Activated CD4-positive, CD25-positive, alpha-beta regulatory T cell treated with anti-CD3 and anti-CD28 coated beads, Interleukin-2, amount 50 U/mL, for 16 hours (primary cell): ENCODE measurements around the gene ETFRF1.

Experiments used
- DNase-seq: peaks from one replicate; pipeline ENCODE4 v3.0.0-alpha.2; 2020; ENCODE audit warnings: low read depth, low spot score

The ETFRF1 gene

DNA sequence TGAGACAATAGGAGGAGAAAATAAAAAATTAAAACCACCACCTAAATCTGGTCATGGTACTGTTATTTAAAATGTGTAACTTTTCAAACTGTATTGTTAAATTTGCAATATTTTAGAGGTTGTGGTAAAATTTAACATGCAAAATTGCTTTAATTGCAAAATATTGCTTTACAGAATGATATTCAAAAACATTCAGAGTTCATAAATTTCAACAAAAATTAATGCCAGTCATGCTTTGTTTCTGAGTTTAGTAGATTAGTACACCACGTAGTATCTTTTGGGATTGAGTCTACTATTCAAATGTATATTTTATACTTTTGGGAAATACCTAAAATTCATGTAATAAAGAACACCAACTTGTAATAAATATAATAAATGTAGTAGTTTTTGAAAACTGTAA, 18.3 kb downstream of the ETFRF1 start:
- no peak for DNase-seq

DNA sequence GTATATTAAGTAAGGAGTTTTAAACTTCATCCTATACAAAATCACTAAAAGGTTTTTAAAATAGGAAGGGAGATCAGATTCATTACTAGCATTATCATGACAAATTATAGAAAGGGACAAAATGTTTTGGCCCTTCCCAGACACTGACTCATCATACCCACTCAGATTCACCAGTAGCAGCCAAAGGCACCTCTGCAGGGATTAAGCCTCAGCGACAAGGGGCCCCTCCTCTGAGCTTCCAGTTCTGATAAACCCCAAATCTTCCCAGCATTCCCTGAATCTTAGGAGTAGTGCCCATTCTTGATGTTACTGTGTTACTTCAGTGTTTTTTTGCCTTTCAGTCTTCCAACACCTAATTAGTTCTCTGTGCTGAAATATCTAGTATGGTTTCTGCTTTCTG, 41.2 kb downstream of the ETFRF1 start:
- DNase-seq = no peak

DNA sequence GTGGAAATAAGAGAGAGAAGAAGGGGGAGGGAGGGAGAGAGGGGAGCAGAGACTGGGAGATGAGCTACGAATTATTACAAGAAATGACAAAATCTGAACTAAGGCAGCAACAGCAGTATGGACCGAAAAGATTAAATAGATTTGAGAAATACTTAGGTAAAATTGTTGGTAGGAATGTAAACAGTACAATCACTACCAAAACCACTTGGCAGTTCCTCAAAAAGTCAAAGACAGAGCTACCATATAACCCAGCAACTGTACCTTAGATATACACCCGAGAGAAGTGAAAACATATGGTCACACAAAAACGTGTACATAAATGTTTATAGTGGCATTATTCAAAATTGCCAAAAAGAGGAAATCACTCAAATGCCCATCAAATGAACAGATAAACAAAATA, 41.6 kb downstream of the ETFRF1 start:
- no peak for DNase-seq

DNA sequence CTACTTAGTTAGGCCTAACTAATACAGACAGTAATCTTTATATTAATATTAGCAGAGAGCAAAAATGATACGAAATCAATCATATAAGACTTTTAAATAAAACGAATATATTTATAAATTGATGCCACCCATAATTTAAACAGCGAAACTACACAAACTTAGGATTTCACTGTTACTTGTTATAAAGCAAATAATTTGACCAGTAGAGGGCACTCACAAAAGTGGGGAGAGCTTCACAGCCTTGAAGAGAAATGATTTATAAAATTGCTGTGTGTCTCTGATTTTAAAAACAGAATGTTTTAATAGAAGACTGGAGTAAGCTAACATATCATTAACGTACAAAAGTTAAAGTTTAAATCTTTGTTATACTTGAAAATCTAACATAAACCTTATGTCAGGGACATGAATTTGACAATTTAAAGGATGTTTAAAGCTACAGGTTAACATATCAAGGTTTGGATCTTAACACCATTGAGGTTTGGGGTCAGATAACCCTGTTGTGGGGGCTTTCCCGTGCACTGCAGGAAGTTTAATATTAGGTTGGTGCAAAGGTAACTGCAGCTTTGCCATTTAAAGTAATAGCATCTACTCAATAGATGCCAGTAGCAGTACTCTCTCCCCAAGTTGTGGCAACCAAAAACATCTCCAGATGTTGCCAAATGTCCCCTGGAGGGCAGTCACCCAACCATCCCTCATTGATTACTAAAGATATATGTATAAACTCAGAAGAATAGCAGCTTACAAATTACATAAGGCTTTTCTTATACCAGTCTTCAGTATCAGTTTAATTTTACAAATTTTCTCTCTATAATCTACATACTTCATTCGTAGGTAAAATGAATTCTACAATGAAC, 46.4 kb downstream of the ETFRF1 start:
- no peak for DNase-seq

DNA sequence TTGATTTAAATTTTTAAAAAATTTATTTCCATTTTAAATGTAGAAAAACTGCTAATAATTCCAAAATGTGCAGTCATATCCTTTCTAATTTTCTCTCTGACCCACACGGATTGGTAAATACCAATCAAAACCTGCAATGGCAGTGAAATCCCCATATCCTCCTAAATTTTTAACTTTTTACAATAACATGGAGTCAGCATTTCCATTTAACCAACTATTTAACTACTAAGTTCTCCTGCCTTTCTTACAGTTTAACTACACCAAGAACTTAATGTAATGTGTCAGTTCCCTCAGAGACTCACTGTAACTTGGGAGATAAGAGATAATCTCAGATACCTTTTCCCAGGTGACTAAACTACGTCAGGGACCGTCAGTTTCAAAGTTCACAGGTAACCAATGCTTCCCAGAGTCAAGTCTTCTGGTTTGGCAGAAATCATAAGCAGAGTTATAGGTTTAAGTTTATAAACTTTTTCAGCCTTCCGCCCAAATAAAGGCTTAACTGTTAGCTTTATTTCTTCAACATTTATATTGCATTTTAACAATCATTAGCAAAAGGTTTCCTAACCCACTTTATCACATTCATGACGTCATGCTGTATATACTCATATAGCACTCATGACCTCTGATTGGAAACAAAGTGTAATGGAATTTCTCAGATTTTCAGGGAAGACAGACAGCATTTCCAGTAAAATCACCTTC, 48.1 kb downstream of the ETFRF1 start:
- DNase-seq = no peak

DNA sequence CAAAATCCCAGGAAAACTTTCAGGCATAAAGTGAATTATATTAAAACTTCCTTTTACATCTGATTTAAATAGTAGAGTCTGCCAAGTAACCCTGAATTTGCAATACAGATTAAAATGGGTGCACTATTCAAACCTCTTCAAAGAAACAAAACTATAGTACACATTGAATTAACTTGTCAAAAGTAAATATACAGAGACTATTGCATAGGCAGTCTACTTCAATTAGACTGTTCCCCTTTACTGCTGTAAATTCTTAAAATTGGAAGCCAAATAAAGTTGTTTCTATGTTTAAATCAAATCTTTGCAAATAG, 48.6 kb downstream of the ETFRF1 start:
- no peak for DNase-seq

DNA sequence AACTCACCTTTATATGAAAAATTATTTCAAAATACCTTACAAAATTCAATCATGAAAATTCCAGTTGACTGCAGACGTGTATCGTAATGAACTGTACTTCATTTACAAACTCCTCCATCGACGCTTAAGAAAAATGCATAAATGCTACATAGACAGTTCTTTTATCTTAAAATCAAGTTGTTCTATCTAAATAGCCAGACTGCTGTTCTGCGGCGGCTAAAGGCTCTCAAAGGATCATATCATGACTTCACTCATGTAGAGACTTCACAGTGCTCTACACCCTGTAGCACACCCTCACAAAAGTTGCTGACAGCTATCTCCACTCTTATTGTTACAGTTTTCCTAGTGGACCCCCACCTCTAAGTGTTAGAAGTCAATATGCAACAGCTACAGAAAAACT, 50.5 kb downstream of the ETFRF1 start:
- DNase-seq = no peak

DNA sequence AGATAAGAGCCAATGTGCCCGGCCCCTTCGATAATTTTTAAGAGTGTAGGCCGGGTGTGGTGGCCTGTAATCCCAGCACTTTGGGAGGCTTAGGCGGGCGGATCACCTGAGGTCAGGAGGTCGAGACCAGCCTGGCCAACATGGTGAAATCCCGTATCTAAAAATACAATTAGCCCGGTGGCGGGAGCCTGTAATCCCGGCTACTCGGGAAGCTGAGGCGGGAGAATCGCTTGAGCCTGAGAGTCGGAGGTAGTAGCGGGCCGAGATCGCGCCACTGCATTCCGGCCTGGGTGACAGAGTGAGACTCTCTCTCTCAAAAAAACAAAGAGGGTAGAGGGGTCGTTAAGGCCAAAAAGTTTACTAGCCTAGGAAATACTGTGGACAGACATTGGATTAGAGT, 53.1 kb downstream of the ETFRF1 start:
- DNase-seq = no peak

DNA sequence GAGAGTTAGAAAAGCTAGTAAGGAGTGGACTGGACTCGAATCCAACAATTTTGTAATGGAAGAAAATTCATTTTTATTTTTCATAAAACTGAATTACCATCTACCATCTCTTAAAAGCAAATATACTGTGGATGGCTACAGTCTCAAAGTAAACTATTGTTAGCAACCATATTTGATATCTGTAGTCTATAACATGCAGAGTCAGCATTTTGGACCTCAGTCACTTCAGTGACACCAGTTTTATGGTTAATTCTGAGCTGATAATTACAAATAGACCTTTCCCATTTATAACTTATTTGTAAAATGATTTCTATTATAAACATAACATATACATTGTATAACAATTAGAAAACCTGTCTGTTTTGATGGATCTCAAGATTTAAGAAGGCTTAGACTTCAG, 53.7 kb downstream of the ETFRF1 start:
- DNase-seq = no peak

DNA sequence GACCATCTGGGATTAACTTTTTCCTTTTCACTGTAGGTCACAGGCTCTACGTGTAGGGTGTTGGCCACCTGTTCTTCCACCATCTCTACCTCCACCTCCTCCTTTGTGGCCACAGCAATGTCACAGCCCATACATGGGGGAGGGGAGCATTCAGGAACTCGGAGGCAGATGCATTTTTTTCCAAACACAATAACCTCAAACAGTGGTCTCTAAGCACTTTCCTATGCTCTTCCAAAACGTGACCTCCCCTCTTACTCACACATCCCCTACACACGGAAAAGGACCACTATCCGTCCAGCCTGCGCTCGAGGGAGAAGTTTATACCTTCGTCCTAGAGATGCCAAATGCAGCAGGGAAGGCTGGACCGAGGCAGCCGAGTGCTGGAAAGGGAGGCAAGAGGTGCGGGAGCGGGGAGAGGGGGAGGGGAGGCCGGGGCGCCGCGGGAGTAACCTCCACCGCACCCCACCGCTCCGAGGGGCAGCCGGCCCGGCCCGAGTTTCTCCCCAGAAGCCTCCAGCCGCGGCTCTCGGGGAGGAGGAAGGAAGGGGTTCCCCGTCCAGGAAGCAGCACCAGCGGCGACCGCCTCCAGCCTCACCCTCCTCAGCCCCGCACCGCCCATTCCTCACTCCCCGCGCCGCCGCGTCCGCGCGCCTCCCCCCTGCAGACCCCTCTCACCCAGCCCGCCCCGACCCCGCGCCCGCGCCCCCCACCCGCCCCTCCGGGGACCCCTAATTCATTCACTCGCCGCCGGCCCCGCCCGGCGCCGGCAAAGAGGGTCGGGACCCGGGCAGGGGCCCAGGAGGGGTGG, 55.1 kb downstream of the ETFRF1 start:
- DNase-seq = peak; percentile 2

DNA sequence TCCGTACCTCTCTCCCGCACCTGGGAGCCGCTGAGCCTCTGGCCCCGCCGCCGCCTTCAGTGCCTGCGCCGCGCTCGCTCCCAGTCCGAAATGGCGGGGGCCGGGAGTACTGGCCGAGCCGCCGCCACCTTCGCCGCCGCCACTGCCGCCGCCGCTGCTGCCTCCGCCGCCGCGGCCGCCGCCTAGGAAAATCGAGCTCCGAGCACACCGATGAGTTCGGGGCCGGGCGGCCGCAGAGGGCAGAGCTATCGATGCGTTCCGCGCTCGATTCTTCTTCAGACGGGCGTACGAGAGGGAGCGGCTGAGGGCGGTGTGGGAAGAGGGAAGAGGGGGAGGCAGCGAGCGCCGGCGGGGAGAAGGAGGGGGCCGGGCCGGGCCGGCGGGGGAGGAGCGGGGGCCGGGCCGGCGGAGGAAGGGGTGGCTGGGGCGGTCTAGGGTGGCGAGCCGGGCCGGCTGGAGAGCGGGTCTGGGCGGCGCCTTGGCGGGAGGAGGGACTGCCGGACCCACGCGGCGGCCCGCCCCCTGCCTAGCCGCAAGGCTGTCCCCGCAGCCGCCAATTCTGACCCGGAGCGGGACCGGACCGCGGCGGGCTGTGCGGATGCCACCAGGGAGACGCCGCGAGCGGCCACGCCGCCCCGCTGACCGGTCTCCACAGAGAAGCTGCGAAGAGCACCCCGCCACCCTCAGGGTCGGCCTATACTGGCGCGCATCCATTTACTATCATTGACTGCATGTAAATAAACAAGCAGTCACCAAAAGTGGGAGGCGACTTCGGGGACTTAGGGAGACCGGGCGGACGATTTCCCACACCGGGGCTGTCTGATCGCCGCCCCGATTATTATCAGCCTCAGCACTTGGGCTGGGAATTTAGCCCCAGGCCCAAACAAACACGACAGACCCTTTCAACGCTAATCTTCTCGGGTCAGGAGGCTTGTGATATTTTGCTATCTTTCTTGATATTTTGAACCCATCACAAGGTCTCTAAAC, 56.0 kb downstream of the ETFRF1 start, which contains the start of gene KRAS:
Gene KRAS (minus strand): TSS at position 186 of the 987 bp plus-strand sequence.
- DNase-seq = peak; percentile 78

DNA sequence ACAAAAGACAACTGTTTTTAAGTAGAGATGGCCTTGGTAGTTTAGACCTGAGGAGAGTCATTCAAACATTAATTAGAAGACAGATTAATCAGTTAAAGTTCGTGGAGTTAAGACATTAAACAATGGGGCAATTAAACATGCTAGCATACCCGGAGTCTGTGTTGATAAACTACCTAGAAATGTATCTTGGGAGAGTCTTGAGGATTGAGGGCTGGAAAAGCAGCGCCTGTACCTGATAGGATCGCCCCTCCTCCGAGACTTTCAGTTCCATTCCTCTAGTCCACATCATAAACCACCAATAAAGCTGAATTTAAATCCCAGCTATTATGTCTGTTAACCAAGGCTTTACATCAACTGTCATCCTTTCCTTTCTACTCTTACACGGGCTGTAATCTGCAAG, 56.7 kb downstream of the ETFRF1 start:
- DNase-seq = no peak

DNA sequence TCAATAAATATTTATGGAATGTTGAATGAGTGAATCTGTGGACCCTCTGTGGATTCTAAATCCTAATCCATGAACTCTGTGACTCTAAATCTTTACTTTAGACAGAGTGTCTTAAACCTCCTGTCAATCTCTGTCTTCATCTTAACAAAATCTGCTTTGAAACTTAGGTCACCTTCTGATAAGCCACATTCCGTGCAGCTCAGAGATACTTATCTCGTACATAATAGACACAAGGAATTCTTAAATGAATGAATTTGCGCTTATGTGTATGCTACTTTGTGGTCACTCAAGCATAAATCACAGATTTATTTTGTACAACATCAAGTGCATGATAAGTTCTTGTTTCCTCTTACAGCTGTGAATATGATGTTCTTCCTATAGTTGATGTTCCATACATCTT, 57.9 kb downstream of the ETFRF1 start:
- DNase-seq = no peak

DNA sequence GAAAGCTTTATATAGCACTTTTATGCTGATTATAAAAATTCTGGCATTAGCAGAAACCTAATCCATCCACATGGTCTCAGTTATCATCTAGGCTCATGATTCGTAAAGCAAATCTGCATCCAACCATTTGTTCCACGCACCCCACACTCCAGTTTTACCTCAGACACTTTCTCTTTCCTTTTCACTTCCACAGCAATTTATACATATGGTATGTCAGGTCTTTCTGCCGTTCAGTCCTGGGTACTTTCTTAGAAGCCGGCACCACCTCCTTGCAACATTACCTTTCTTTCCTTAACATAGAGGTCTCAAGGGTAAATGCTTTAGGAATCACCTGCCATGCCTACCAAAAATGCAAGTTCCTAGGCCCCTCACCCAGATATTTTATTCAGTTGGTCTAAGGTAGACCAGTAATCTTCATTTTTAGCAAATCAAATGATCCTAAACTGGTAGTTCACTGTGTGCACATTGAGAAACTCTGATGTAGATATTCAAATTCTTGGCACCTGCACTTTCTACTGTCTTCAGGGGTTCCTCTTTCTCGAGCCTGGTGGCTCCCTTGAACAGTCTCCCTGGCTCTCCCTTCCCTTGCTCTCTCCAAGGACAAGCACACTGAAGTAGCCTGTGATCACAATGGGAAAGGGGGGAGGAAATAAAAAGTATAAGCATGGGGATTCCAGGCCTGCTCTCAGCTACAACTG, 58.5 kb downstream of the ETFRF1 start:
- no peak for DNase-seq

DNA sequence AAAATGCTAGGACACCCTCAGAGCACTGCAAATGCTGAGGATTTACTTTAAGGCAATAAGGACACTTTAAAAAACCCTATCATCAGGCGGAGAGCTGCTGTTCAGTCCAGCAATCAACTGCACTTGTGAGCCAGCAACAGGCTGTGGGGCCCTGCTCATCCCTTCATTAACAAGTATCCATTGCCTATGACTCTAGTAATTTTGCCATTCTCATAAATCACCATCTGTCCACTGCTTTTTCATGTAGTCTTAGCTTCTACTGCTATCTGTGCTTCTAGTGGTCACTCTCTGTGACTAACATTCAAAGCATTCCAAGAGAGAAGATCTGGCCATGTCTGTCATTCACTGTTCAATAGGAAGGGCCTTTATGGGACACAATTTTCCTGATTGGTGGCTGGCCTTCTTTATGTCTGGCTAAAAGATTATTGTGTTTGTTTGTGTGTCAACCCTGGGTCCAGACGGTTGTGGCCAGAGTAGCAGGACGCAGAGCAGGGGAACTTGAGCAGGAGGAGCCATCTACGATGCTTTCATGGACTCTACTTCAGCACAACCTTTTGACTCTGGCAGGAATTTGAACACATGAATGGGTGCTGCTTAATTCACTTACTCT, 59.3 kb downstream of the ETFRF1 start:
- DNase-seq = no peak
